ENCODE results near the gene LIX1L. TPM values are rescaled to one million over a fixed set of nuclear protein-coding genes. Genes with fewer than 3 reads are reported as not detected.

LIX1L gene
- total and polyA plus RNA-seq, 2 of the 13 experiments (the other 11 are each of a cell fraction or from before 2014, with no cell fraction given), result 8.1 to 24.9 TPM

- in situ Hi-C loops (cut with HindIII; ENCODE audit: extremely low pct_ligation_motif_present, low pct_unique_long_range_greater_than_20kb) (no loop called here), intact Hi-C loops (cut with micrococcal nuclease; ENCODE audit: unreplicated experiment) (loop anchor here (5.0 kb wide), 1 partner anchor 65 kb away; no protein-coding TSS in a partner anchor)
- Histone ChIP-seq H3K27ac (ENCODE audit: extremely low read length, insufficient read depth, low read length) (peak overlapping the region; percentile 61), H3K79me2 (ENCODE audit: insufficient read depth, low read length) (peaks cover 23% of the 10 kb centered on the region), H3K4me2 (ENCODE audit: low read depth, low read length) (peak overlapping the region; percentile 86), H2AFZ (ENCODE audit: low read length) (no peak overlapping the region), H3K4me3 (replicated peaks in 1 of 3; ENCODE audit: insufficient read depth in 1 of 3, low read depth in 2 of 3, low read length in 3 of 3) (peak overlapping the region; percentile 73 to 89 (median 80)), H3K9me3 (ENCODE audit: low read length) (no peaks in the 10 kb centered on the region), H3K36me3 (replicated peaks in 1 of 2; ENCODE audit: control insufficient read depth in 1 of 2, insufficient read depth in 2 of 2, low read length in 2 of 2) (no peaks in the 10 kb centered on the region), H3K9ac (ENCODE audit: insufficient read depth, low read depth, low read length) (peak overlapping the region; percentile 80), H3K27me3 (ENCODE audit: control insufficient read depth in 1 of 2, insufficient read depth in 2 of 2, low read length in 2 of 2) (peaks cover 0 to 21% of the 10 kb centered on the region in 2 experiments; a peak in 3 of 5 replicates), H4K20me1 (ENCODE audit: insufficient read depth, low read length) (no peaks in the 10 kb centered on the region), H3K4me1 (ENCODE audit: insufficient read depth, low read length) (peaks cover 65% of the 10 kb centered on the region)
- no peak for TF ChIP-seq NFIB (CRISPR knock-in tag; IDR thresholded peaks at IDR 0.05; ENCODE audit: borderline replicate concordance)
- TF ChIP-seq ZBTB40 (IDR thresholded peaks at IDR 0.05), result no peak
- TF ChIP-seq ZBTB40 (CRISPR knock-in tag; IDR thresholded peaks at IDR 0.05), result no peak
- no peak for TF ChIP-seq ZKSCAN1 (IDR thresholded peaks at IDR 0.05; ENCODE audit: low read length)
- no peak for TF ChIP-seq ZBTB39 (CRISPR knock-in tag; IDR thresholded peaks at IDR 0.05)
- TF ChIP-seq ZNF446 (CRISPR knock-in tag; IDR thresholded peaks at IDR 0.05), result 0 out of 2 replicates have a peak, but pooled peaks have one; percentile 37
- TF ChIP-seq SOX6 (IDR thresholded peaks at IDR 0.05), result no peak
- TF ChIP-seq SOX6 (CRISPR knock-in tag; IDR thresholded peaks at IDR 0.05), result peak; percentile 3; the same call in 1 of the 2 replicates
- 0 out of 2 replicates have a peak, but pooled peaks have one; percentile 25 for TF ChIP-seq ZNF749 (CRISPR knock-in tag; IDR thresholded peaks at IDR 0.05; ENCODE audit: borderline replicate concordance)
- ATAC-seq (no peak), FAIRE-seq (no peak), DNase-seq (ENCODE audit: low spot score) (no peak)
- ChIA-PET POLR2A (interaction anchor here (1.4 to 6.2 kb wide), 3 partner anchors 11 to 95 kb away, joined by 4 to 84 read pairs (median 6); partner anchors contain the start of gene RBM8A), CTCF (ENCODE audit: low intra/inter-chr PET ratio, low total read pairs) (no interaction called here)
- WGBS (ENCODE audit: low lambda C conversion rate), result 15% methylated on average over 3 of the region's 3 CpGs
- BruUV-seq (replicated peaks), result TSS peak; percentile 58
These were observed 905 bp downstream of the LIX1L start for GRCh38 chr1:145956781-145957442.

All from HepG2 (cell line).